ENCODE data around the gene ATG7. TPM values are rescaled to one million over a fixed set of nuclear protein-coding genes. Genes with fewer than 3 reads are reported as not detected.

The ATG7 gene
- total RNA-seq, result 10 to 100 TPM; 18.7 to 53.8 TPM
- polyA plus RNA-seq, result 10 to 100 TPM in 1 of 2 donors, 1 to 10 TPM in 1; 7.4 to 12.5 TPM

- peak; percentile 93 for DNase-seq (ENCODE audit: low spot score)
- H3K9me3 ChIP-seq (ENCODE audit: control insufficient read depth in 4 of 4, low read length in 3 of 4), result no peaks in the 10 kb centered on the region
- H3K36me3 ChIP-seq (ENCODE audit: control insufficient read depth in 4 of 4, insufficient read depth in 3 of 4, low read depth in 1 of 4, low read length in 3 of 4), result peaks cover 0 to 2% (median 0%) of the 10 kb centered on the region in 4 donors
- WGBS, result 2% methylated on average over 51 of the region's 51 CpGs
- H3K27me3 ChIP-seq (ENCODE audit: control insufficient read depth in 4 of 4, insufficient read depth in 4 of 4, low read length in 3 of 4), result no peaks in the 10 kb centered on the region
- peak within 1 kb of the TSS; percentile 39 to 71 for H3K27ac ChIP-seq (ENCODE audit: low read depth in 1 of 2, low read length in 2 of 2)
- H3K9ac ChIP-seq (ENCODE audit: low read depth in 1 of 2, low read length in 2 of 2), result peak within 1 kb of the TSS; percentile 58 to 65
- TF ChIP-seq GABPA (IDR thresholded peaks at IDR 0.05 in 1 of 2, conservative IDR thresholded peaks at IDR 0.05 in 1 of 2), result peak in 1 of 2 donors; percentile 87
- TF ChIP-seq HNF4G (IDR thresholded peaks at IDR 0.05), result no peak
- TF ChIP-seq YY1 (IDR thresholded peaks at IDR 0.05), result peak; percentile 71
- no peak for TF ChIP-seq FOXA1 (IDR thresholded peaks at IDR 0.05)
- no peak for TF ChIP-seq CTCF (IDR thresholded peaks at IDR 0.05; ENCODE audit: low read depth, low read length, missing input control)
- TF ChIP-seq REST (IDR thresholded peaks at IDR 0.05), result peak; percentile 55
- TF ChIP-seq SP1 (IDR thresholded peaks at IDR 0.05), result peak; percentile 35
- TF ChIP-seq JUND (IDR thresholded peaks at IDR 0.05), result peak; percentile 20 to 38
- TF ChIP-seq MAX (IDR thresholded peaks at IDR 0.05), result peak; percentile 26
- peak in 1 of 2 donors; percentile 31 for TF ChIP-seq RAD21 (IDR thresholded peaks at IDR 0.05)
- TF ChIP-seq FOXA2 (IDR thresholded peaks at IDR 0.05), result no peak
- TF ChIP-seq HNF4A (conservative IDR thresholded peaks at IDR 0.05), result peak in 1 of 2 donors; percentile 21
- peak; percentile 61 for TF ChIP-seq TAF1 (conservative IDR thresholded peaks at IDR 0.05)
- TF ChIP-seq RXRA (IDR thresholded peaks at IDR 0.05), result peak in 1 of 2 donors; percentile 38
- H3K4me1 ChIP-seq (ENCODE audit: control insufficient read depth in 4 of 4, insufficient read depth in 4 of 4, low read length in 3 of 4), result peaks cover 0 to 21% (median 13%) of the 10 kb centered on the region in 4 donors
- peak within 1 kb of the TSS; percentile 63 to 86 (median 64) for H3K4me3 ChIP-seq (ENCODE audit: low read depth in 1 of 3, low read length in 3 of 3)
Observed at GRCh38 chr3:11271986-11272904, at the start of gene ATG7. Gene ATG7, plus strand, starts transcription at chr3:11272397. Its CDS starts 26,299 bp downstream, at chr3:11298696.

- no peaks in the 10 kb centered on the region for H3K4me1 ChIP-seq (ENCODE audit: control insufficient read depth in 4 of 4, insufficient read depth in 4 of 4, low read length in 3 of 4)
- H3K9me3 ChIP-seq (ENCODE audit: control insufficient read depth in 4 of 4, low read length in 3 of 4), result no peaks in the 10 kb centered on the region
- TF ChIP-seq HNF4A (conservative IDR thresholded peaks at IDR 0.05), result no peak
- no peak for TF ChIP-seq CTCF (IDR thresholded peaks at IDR 0.05; ENCODE audit: low read depth, low read length, missing input control)
- TF ChIP-seq ATF3 (IDR thresholded peaks at IDR 0.05), result no peak
- no peak for TF ChIP-seq JUND (IDR thresholded peaks at IDR 0.05)
- no peak for TF ChIP-seq REST (IDR thresholded peaks at IDR 0.05)
- TF ChIP-seq EGR1 (IDR thresholded peaks at IDR 0.05; ENCODE audit: low read depth in 2 of 2), result no peak
- TF ChIP-seq RAD21 (IDR thresholded peaks at IDR 0.05), result no peak
- H3K27ac ChIP-seq (ENCODE audit: low read depth in 1 of 2, low read length in 2 of 2), result no peak overlapping the region
- no peaks in the 10 kb centered on the region for H3K36me3 ChIP-seq (ENCODE audit: control insufficient read depth in 4 of 4, insufficient read depth in 3 of 4, low read depth in 1 of 4, low read length in 3 of 4)
- no peak overlapping the region for H3K9ac ChIP-seq (ENCODE audit: low read depth in 1 of 2, low read length in 2 of 2)
- 84% methylated on average over 3 of the region's 3 CpGs for WGBS
- no peak overlapping the region for H3K4me3 ChIP-seq (ENCODE audit: low read depth in 1 of 3, low read length in 3 of 3)
- no peak for DNase-seq (ENCODE audit: low spot score)
- no peaks in the 10 kb centered on the region for H3K27me3 ChIP-seq (ENCODE audit: control insufficient read depth in 4 of 4, insufficient read depth in 4 of 4, low read length in 3 of 4)
Observed at GRCh38 chr3:11224010-11224409, 48.2 kb upstream of the ATG7 start.
